HG02763 (cell line): ENCODE measurements around the gene UNC5B.

ENCODE experiments used
- ATAC-seq: cut with Tn5 transposase; IDR thresholded peaks from one replicate; pipeline ENCODE4 v1.9.1; 2021; ENCODE audit warnings: mild to moderate bottlenecking, moderate library complexity; ENCODE audit not compliant: unreplicated experiment

Gene UNC5B

DNA sequence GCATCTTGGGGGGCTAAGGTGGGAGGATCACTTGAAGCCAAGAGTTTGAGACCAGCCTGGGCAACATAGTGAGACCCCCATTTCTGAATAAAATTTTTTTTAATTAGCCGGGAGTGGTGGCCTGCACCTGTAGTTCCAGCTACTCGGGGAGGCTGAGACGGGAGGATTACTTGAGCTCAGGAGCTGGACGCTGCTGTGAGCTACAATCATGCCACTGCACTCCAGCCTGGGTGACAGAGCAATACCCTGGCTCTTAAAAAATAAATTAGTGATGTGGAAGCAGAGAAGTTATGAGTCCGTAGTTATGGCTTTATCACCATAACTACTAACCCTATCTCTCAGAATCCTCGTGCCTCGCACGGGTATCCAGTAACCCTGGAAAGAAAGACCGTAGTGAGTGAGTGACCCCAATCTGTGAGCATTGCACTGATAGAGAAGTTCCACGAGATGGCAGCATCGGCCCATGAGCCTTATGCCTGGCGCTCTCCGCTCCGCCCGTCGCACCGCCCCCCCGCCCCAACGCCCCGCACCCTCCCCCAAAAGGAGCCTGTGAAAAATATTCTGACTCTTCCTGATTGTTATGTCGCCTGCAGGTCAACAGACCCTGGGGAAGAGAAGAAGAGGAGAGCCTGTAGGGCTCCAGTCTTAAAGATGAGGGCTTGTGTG lies 101.8 kb downstream of the UNC5B start:
- ATAC-seq, result no peak

GRCh38 chr10:71314694-71315225 lies 102.4 kb downstream of the UNC5B start:
- no peak for ATAC-seq

DNA sequence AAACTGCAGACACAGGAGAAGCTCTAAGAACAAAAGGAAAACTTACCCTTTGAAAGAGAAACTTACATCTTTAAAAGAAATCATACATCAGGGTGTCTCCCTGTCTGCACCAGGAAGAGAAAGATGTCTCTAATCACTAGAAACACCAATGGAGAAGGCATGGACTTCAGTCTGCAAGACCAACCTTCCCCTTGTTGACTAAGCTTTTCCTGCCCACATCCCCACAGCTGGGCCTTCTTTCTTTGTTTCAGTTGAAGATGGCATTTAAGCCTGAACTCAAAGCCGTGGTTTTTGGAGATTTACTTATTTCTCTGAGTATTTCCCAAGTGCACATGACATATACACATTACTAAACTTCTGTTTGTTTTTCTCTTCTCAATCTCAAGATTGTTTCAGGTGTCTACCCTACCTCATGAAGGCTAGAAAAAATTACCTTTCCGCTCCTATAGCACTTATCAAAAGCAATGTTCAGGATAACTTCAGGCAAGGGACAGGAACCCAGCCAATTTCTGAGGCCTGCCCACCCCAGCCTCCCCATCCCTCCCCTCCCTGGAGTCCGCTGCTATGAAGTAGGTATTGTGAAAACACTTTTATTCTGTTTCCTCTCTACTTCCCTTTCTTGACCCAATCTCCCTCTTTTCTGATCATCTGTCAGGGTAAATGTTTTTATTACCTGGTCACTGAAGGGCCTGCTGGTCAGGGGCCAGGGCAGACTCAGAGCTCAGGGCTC lies 103.9 kb downstream of the UNC5B start:
- ATAC-seq, result no peak

DNA sequence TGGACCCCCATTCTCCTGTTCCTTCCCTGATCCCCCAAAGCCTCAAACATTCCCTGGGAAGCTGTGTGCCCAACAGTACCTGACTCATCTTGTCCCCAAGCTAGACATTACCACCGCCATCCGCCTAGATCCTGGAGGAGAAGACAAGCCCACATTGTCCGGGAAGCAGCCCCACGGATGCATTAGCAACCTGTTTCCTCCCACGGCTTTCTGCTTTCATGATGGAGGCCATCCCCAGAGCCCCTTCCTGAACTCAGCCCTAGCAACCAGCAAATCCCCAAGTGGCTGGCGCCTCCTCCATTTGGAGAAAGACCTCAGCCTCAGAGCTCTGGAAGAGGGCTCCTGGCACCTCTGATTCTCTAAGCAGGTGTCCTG lies 104.4 kb downstream of the UNC5B start:
- no peak for ATAC-seq

DNA sequence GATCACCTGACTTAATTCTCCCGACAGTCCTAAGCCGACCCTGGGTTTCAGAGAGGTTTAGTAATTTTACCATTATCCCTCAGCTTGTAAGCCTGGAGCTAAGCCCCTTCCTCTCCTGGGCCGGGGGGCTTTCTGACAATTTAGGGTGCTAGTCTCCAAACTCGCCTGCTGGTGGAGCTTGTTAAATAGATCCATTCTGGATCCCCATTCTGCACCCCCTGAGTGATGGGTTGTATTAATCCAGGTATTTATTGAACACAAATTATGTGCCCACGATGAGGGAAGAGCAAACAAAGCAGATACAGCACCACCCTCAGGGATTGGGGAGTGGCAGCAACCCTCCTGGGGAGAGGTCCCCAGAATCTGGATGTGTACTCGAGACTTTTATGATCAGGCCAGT lies 105.4 kb downstream of the UNC5B start:
- ATAC-seq, result no peak

- ATAC-seq, result peak; percentile 70
Measured at GRCh38 chr10:71319042-71319799, 106.9 kb downstream of the UNC5B start, which contains the start of gene SLC29A3. SLC29A3 (plus strand) TSS chr10:71319259; CDS start chr10:71319310, 51 bp downstream.

GRCh38 chr10:71319800-71320392 lies 107.5 kb downstream of the UNC5B start:
- no peak for ATAC-seq

- no peak for ATAC-seq
Measured at GRCh38 chr10:71320592-71320991, 108.2 kb downstream of the UNC5B start.

GRCh38 chr10:71321386-71321785 lies 109.0 kb downstream of the UNC5B start:
- no peak for ATAC-seq

DNA sequence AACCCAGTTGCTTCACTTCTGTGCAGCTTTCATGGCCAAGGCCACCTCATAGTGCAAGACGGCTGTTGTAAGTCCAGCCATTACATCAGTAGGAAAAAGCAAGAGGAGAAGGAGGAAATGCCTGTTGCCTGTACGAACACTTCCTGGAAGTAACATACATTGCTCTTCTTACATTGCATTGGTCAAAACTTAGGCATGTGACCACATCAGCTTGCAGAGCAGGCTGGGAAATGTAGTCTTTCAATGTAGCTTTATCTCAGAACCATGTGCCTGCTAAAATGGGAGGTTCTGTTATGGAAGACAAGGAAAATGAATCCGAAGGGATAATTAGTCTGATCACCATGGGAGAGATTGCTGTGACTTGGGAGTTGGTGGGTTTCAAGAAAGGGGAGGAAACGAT lies 111.0 kb downstream of the UNC5B start:
- no peak for ATAC-seq

DNA sequence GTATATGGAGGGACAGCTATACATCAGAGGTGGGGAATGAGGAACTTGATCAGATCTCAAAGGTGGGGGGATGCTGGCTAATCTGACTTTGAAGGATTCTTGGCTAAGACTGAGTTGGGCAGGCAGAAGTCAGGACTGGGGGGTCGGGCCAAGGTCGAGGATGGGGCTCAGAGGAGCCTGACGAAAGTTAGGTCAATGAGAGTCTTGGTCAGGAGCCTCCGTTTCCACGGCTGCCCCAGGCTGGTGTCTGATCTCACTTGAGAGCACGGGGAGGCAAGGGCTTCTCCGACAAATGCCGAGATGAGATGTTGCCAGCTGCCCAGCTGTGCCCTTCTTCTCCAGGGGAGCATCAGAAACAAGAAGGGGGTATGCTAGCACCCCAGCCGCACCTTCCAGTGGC lies 112.4 kb downstream of the UNC5B start:
- no peak for ATAC-seq

- no peak for ATAC-seq
Measured at GRCh38 chr10:71325267-71325666, 112.9 kb downstream of the UNC5B start.

GRCh38 chr10:71326464-71326881 lies 114.1 kb downstream of the UNC5B start:
- no peak for ATAC-seq

- no peak for ATAC-seq
Measured at GRCh38 chr10:71330789-71331404, 118.5 kb downstream of the UNC5B start.

GRCh38 chr10:71331736-71332135 lies 119.4 kb downstream of the UNC5B start:
- ATAC-seq, result no peak

GRCh38 chr10:71332466-71332865 lies 120.1 kb downstream of the UNC5B start:
- ATAC-seq, result no peak

DNA sequence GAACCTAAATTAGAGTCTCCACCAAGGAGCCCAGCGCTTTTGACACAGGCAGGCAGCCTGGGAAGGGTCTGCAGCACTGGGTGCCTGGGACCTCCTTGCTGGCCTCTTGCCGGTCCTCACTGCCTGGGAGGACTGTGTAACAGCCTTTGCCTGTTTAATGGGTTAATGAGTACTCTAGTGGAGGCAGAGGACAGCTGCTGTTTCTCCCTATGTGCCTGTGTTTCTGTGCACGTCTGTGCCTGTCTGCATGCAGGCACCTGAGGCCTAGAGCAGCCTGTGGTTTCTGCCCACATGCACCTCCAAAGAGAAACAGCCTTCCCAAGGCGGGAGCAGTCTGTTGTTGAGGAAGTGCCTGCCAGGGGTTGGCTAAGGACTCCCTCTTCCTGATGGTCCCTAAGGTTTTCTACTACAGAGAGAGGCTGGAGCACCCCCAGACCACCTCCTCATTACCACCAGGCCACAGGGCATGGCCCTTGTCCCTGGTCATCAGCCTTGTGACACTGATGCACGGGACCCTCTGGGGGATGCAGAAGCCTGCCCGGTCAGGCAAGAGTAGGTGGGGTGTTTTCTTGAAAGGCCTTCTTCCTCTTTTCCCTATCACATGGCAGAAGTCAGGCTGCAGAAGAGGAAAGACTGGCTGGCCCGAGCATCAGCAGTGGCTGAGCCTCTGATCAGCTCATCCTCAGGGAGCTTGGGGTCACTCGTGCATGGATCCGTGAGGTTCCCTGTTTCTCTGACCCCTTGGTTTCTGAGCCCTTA lies 120.9 kb downstream of the UNC5B start:
- no peak for ATAC-seq

DNA sequence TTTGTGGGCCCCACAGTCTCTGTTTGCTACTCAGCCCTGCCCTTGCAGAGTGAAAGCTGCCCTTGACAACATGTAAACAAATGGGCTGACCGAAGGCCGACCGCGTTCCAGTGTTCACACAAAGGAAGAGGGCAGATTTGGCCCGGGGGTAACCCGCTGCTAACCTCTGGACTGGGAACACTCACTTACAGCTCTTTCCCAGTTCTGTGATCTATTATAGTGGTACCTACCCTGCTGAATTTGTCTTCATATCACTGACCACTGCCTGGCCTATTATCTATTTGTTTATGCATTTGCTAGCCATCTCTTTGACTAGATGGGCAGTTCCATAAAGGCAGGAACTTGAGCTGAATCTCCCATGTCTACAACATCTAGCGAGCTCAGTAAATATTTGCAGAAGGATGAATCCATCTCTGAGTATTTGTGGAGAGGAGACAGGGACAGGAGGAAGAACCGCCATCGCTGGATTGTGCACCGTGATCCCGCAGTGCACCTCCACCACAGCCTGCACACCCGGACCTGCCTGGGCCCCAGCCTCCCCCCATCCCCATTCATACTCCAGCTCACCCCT lies 121.9 kb downstream of the UNC5B start:
- ATAC-seq, result no peak

DNA sequence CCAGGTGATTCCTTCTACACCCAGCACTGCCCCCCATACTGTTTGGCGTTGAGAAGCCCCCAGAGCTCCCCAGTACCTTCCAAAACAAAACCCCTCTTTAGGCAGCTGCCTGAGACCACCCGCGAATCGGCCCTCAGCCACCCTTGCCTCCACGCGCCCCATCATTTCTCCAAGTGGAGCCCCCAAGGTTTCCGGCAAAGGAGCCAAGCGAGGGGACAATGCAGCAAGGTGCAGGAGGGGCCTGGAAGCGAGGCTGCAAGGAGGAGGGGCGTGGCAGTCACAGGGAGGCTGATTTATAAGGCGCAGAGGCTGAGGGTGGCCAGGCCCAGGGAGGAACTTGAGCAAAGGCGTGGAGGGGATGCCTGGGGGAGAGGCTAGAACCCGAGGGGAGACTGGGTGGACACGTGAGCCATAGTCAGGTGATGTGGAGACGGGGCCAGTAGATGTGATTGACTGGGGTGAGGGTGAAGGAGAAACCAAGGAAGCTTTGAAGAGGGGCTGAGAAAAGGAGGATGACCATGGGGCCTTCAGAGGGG lies 122.9 kb downstream of the UNC5B start:
- ATAC-seq, result no peak
